H1 (cell line): ENCODE data around the gene IFNL1. TPM values are rescaled to one million over a fixed set of nuclear protein-coding genes. Genes with fewer than 3 reads are reported as not detected.

Source experiments
- EP300 ChIP-seq, 2 experiments: IDR thresholded peaks; 1 replicate in 1 of 2; 2 replicates in 1 of 2; pipeline ENCODE4 v1.6.1; 2011 to 2012; ENCODE audit warnings: low read depth in 2 of 2, low read length in 2 of 2, mild to moderate bottlenecking in 2 of 2, borderline replicate concordance in 1 of 2, inconsistent platforms in 1 of 2, moderate library complexity in 1 of 2
- JUN ChIP-seq: IDR thresholded peaks from 2 replicates; pipeline ENCODE4 v1.6.1; 2011; ENCODE audit warnings: low read depth, mild to moderate bottlenecking, improper control_type of control experiment, low read length
- KDM1A ChIP-seq: fragments of 200-600, 300-600 bp; sonication (generic); IDR thresholded peaks from 2 replicates; pipeline ENCODE4 v1.7.1; 2016; ENCODE audit warnings: mild to moderate bottlenecking, low read length, borderline replicate concordance
- RFX5 ChIP-seq: IDR thresholded peaks from 2 replicates; pipeline ENCODE4 v1.6.1; 2011; ENCODE audit warnings: low read depth, low read length, improper control_type of control experiment, borderline replicate concordance
- SIN3A ChIP-seq, 2 experiments: IDR thresholded peaks in 1 of 2; conservative IDR thresholded peaks in 1 of 2; 2 replicates each; pipeline ENCODE4 v1.6.1; 2011 to 2012; ENCODE audit warnings: low read length in 2 of 2, improper control_type of control experiment in 1 of 2, low read depth in 1 of 2, mild to moderate bottlenecking in 1 of 2
- TBP ChIP-seq: IDR thresholded peaks from 2 replicates; pipeline ENCODE4 v1.6.1; 2011; ENCODE audit warnings: low read depth, low read length, improper control_type of control experiment
- TEAD4 ChIP-seq: IDR thresholded peaks from 2 replicates; pipeline ENCODE4 v1.6.1; 2012; ENCODE audit warnings: low read depth, low read length, inconsistent platforms, mixed read lengths
- polyA plus RNA-seq, 7 experiments: library from polyadenylated mRNA; depleted of rRNA in 3 of 7; stranded (reverse) in 5 of 7; unstranded in 2 of 7; fragments of >200 nt in 5 of 7; fragments of 200-250 nt in 2 of 7; gene quantifications; 1 replicate in 5 of 7; 2 replicates in 1 of 7; 4 replicates in 1 of 7; pipeline versions ENCODE4 v1.2.1 to v1.2.3, GENCODE V29; 2011 to 2013; ENCODE audit warnings: missing spikeins in 2 of 7, mixed read lengths in 2 of 7
- total RNA-seq: library from RNA; stranded (reverse); fragmentation: NEBNext Ultra II Directional; extraction: Animal tissue kit (Norgen Biotek cat#: 25700); gene quantifications from 2 replicates; pipeline ENCODE4 v1.2.1, GENCODE V29; 2021
- TF ChIP-seq, protein P1 (sequence below): fragments of 300-600 bp; sonication (generic); IDR thresholded peaks from 2 replicates; pipeline ENCODE4 v1.7.1; 2012; ENCODE audit warnings: low read length, moderate library complexity, mild to moderate bottlenecking, inconsistent platforms; ENCODE audit not compliant: insufficient replicate concordance

IFNL1 gene
- total and polyA plus RNA-seq, 2 of the 8 experiments (the other 6 are each of a cell fraction or from before 2014, with no cell fraction given), result not detected

DNA sequence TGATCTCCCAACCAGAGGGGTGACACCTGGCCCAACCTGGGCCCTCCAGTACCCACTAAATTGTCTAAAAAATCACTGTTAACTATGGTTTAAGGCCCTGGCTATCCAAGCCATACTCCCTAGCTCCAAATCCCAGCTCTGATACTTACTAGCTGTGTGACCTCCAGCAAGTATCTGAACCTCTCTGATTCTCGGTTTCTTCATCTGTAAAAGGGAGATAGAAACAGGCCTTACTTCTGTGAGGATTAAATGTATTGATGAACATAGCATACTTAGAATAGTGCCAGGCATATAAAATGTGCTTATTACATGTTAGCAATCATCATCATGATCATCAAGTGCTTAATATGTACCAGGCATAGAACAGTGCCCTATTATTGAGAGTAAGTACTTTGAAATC, 19.7 kb downstream of the IFNL1 start (continued):
- TF ChIP-seq, protein P1, sequence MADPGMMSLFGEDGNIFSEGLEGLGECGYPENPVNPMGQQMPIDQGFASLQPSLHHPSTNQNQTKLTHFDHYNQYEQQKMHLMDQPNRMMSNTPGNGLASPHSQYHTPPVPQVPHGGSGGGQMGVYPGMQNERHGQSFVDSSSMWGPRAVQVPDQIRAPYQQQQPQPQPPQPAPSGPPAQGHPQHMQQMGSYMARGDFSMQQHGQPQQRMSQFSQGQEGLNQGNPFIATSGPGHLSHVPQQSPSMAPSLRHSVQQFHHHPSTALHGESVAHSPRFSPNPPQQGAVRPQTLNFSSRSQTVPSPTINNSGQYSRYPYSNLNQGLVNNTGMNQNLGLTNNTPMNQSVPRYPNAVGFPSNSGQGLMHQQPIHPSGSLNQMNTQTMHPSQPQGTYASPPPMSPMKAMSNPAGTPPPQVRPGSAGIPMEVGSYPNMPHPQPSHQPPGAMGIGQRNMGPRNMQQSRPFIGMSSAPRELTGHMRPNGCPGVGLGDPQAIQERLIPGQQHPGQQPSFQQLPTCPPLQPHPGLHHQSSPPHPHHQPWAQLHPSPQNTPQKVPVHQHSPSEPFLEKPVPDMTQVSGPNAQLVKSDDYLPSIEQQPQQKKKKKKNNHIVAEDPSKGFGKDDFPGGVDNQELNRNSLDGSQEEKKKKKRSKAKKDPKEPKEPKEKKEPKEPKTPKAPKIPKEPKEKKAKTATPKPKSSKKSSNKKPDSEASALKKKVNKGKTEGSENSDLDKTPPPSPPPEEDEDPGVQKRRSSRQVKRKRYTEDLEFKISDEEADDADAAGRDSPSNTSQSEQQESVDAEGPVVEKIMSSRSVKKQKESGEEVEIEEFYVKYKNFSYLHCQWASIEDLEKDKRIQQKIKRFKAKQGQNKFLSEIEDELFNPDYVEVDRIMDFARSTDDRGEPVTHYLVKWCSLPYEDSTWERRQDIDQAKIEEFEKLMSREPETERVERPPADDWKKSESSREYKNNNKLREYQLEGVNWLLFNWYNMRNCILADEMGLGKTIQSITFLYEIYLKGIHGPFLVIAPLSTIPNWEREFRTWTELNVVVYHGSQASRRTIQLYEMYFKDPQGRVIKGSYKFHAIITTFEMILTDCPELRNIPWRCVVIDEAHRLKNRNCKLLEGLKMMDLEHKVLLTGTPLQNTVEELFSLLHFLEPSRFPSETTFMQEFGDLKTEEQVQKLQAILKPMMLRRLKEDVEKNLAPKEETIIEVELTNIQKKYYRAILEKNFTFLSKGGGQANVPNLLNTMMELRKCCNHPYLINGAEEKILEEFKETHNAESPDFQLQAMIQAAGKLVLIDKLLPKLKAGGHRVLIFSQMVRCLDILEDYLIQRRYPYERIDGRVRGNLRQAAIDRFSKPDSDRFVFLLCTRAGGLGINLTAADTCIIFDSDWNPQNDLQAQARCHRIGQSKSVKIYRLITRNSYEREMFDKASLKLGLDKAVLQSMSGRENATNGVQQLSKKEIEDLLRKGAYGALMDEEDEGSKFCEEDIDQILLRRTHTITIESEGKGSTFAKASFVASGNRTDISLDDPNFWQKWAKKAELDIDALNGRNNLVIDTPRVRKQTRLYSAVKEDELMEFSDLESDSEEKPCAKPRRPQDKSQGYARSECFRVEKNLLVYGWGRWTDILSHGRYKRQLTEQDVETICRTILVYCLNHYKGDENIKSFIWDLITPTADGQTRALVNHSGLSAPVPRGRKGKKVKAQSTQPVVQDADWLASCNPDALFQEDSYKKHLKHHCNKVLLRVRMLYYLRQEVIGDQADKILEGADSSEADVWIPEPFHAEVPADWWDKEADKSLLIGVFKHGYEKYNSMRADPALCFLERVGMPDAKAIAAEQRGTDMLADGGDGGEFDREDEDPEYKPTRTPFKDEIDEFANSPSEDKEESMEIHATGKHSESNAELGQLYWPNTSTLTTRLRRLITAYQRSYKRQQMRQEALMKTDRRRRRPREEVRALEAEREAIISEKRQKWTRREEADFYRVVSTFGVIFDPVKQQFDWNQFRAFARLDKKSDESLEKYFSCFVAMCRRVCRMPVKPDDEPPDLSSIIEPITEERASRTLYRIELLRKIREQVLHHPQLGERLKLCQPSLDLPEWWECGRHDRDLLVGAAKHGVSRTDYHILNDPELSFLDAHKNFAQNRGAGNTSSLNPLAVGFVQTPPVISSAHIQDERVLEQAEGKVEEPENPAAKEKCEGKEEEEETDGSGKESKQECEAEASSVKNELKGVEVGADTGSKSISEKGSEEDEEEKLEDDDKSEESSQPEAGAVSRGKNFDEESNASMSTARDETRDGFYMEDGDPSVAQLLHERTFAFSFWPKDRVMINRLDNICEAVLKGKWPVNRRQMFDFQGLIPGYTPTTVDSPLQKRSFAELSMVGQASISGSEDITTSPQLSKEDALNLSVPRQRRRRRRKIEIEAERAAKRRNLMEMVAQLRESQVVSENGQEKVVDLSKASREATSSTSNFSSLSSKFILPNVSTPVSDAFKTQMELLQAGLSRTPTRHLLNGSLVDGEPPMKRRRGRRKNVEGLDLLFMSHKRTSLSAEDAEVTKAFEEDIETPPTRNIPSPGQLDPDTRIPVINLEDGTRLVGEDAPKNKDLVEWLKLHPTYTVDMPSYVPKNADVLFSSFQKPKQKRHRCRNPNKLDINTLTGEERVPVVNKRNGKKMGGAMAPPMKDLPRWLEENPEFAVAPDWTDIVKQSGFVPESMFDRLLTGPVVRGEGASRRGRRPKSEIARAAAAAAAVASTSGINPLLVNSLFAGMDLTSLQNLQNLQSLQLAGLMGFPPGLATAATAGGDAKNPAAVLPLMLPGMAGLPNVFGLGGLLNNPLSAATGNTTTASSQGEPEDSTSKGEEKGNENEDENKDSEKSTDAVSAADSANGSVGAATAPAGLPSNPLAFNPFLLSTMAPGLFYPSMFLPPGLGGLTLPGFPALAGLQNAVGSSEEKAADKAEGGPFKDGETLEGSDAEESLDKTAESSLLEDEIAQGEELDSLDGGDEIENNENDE, result no peak
- TF ChIP-seq JUN (no peak), TBP (no peak), EP300 (IDR thresholded peaks at IDR 0.05; ENCODE audit: borderline replicate concordance in 1 of 2, low read depth in 2 of 2, low read length in 2 of 2) (no peak), TEAD4 (no peak), KDM1A (0 out of 2 replicates have a peak, but pooled peaks have one; percentile 33), RFX5 (no peak), SIN3A (conservative IDR thresholded peaks at IDR 0.05 in 1 of 2, IDR thresholded peaks at IDR 0.05 in 1 of 2; ENCODE audit: low read depth in 1 of 2, low read length in 2 of 2) (no peak)
